Right lobe of liver (tissue), 6 donors: ENCODE data around the gene HNRNPUL2. TPM values are rescaled to one million over a fixed set of nuclear protein-coding genes. Genes with fewer than 3 reads are reported as not detected.

Experiments
- ATAC-seq, 4 donors: fragments of 200-7000 bp; cut with Tn5 transposase; one replicate each; pipeline ENCODE4 v1.9.1; 2020; ENCODE audit warnings: mild to moderate bottlenecking in 4 of 4, moderate library complexity in 4 of 4
- DNase-seq, 3 donors: peaks; one replicate each; pipeline ENCODE4 v3.0.0-alpha.2; 2020
- H3K27ac ChIP-seq, 3 donors: fragments of 200-600 bp; one replicate each; pipeline ENCODE4 v1.8.0; 2022
- H3K27me3 ChIP-seq, 2 donors: fragments of 200-600 bp; one replicate each; pipeline ENCODE4 v1.8.0; 2022
- H3K36me3 ChIP-seq, 4 donors: fragments of 200-600 bp; sonication (generic) in 1 of 4; one replicate each; pipeline versions ENCODE4 v1.5.1 to v1.8.0; 2017 to 2022; ENCODE audit warnings: control low read depth in 1 of 4
- H3K4me1 ChIP-seq, 4 donors: fragments of 200-600 bp; sonication (generic) in 1 of 4; one replicate each; pipeline versions ENCODE4 v1.5.1 to v1.8.0; 2017 to 2022; ENCODE audit warnings: control low read depth in 1 of 4
- H3K4me3 ChIP-seq, 3 donors: fragments of 200-600 bp; one replicate each; pipeline ENCODE4 v1.8.0; 2022
- H3K9me3 ChIP-seq, 4 donors: fragments of 200-600 bp; sonication (generic) in 1 of 4; one replicate each; pipeline versions ENCODE4 v1.5.1 to v1.8.0; 2017 to 2022; ENCODE audit warnings: control low read depth in 1 of 4
- CTCF ChIP-seq, 4 donors: fragments of 200-600 bp in 3 of 4; fragments of 450-650 bp in 1 of 4; IDR thresholded peaks; one replicate each; pipeline versions ENCODE4 v1.5.1 to v1.8.0; 2016 to 2022; ENCODE audit warnings: antibody characterized with exemption in 4 of 4, mild to moderate bottlenecking in 2 of 4
- POLR2A ChIP-seq: fragments of 450-650 bp; IDR thresholded peaks from one replicate; pipeline ENCODE4 v1.6.1; 2017; ENCODE audit warnings: antibody characterized with exemption, mild to moderate bottlenecking
- WGBS: methylation state at CpG from one replicate; pipeline ENCODE4 v1.1.6; 2018; ENCODE audit warnings: low coverage, low lambda C conversion rate; ENCODE audit not compliant: insufficient coverage; ENCODE audit errors: missing lambda C conversion rate; 5-methylcytosine and 5-hydroxymethylcytosine counted together
- intact Hi-C, 2 donors: fragments of 100-400 bp; cut with DNase I; formaldehyde crosslinking; loops; one replicate each; pipeline versions ENCODE4 v1.11.2 to v1.14.1; 2022
- total RNA-seq, 6 experiments: library from RNA; depleted of rRNA in 2 of 6; stranded (reverse); fragments of >200 nt in 2 of 6; fragmentation: NEBNext Ultra II Directional in 3 of 6; extraction: Animal tissue kit (Norgen Biotek cat#: 25700) in 3 of 6; gene quantifications; one replicate each; pipeline versions ENCODE4 v1.1.0 to v1.2.4, GENCODE V29; 2016 to 2023
- donor health status: DM: no; HTN: yes; CAD: no.
- donor health status: DM: no; HTN: no; CAD: no.
- donor health status: DM: no; HTN: no; CAD: no.
- donor health status: DM: no; HTN: yes; CAD: no.
- donor health status: DM: no; HTN: yes; CAD: no.

HNRNPUL2 gene
- total RNA-seq, 6 experiments from 2014 or later = 7.9 to 17.1 (median 13.3) TPM

- Histone ChIP-seq H3K27me3 (no peaks in the 10 kb centered on the region), H3K36me3 (peaks cover 0 to 54% (median 21%) of the 10 kb centered on the region in 4 donors), H3K4me1 (peaks cover 0 to 53% (median 23%) of the 10 kb centered on the region in 4 donors), H3K27ac (peak overlapping the region; percentile 56 to 72 (median 67)), H3K4me3 (peak overlapping the region in 2 of 3 donors; percentile 5 to 24), H3K9me3 (no peaks in the 10 kb centered on the region)
- DNase-seq (no peak), ATAC-seq (no peak)
- intact Hi-C loops = no loop called here
- no peak for TF ChIP-seq POLR2A
- no peak for TF ChIP-seq CTCF (IDR thresholded peaks at IDR 0.05)
- 46% methylated on average over 6 of the region's 6 CpGs for WGBS
Observed at GRCh38 chr11:62712276-62712812, 14.9 kb downstream of the HNRNPUL2 start.

- TF ChIP-seq CTCF (IDR thresholded peaks at IDR 0.05) = no peak
- Histone ChIP-seq H3K27me3 (no peaks in the 10 kb centered on the region), H3K36me3 (peaks cover 0 to 31% (median 5%) of the 10 kb centered on the region in 4 donors), H3K4me3 (peak overlapping the region; percentile 52 to 63 (median 58)), H3K27ac (peak overlapping the region; percentile 96), H3K9me3 (no peaks in the 10 kb centered on the region), H3K4me1 (peaks cover 0 to 65% (median 30%) of the 10 kb centered on the region in 4 donors)
- peak; percentile 0 to 8 (median 4) for ATAC-seq
- 27% methylated on average over 3 of the region's 7 CpGs for WGBS
- intact Hi-C loops = no loop called here
- DNase-seq = peak in 2 of 3 donors; percentile 31 to 56
Observed at GRCh38 chr11:62710001-62710345, 17.3 kb downstream of the HNRNPUL2 start.

- no peak for TF ChIP-seq CTCF (IDR thresholded peaks at IDR 0.05)
- peak; percentile 68 for TF ChIP-seq POLR2A
- Histone ChIP-seq H3K9me3 (no peaks in the 10 kb centered on the region), H3K36me3 (peaks cover 0 to 25% (median 3%) of the 10 kb centered on the region in 4 donors), H3K27me3 (no peaks in the 10 kb centered on the region), H3K4me3 (peak overlapping the region; percentile 52 to 63 (median 58)), H3K4me1 (peaks cover 0 to 61% (median 28%) of the 10 kb centered on the region in 4 donors), H3K27ac (peak overlapping the region; percentile 96)
- DNase-seq (peak; percentile 93 to 97 (median 96)), ATAC-seq (peak; percentile 71 to 83 (median 80))
- WGBS = 8% methylated on average over 38 of the region's 47 CpGs
- intact Hi-C loops = no loop called here
Observed at GRCh38 chr11:62709247-62710000, 17.8 kb downstream of the HNRNPUL2 start.

GRCh38 chr11:62708793-62709192 is 18.5 kb downstream of the HNRNPUL2 start:
- Histone ChIP-seq H3K4me1 (peaks cover 0 to 54% (median 25%) of the 10 kb centered on the region in 4 donors), H3K4me3 (peak overlapping the region; percentile 52 to 63 (median 58)), H3K27ac (peak overlapping the region; percentile 96), H3K36me3 (peaks cover 0 to 22% (median 3%) of the 10 kb centered on the region in 4 donors), H3K9me3 (no peaks in the 10 kb centered on the region), H3K27me3 (no peaks in the 10 kb centered on the region)
- ATAC-seq (no peak), DNase-seq (no peak)
- WGBS = 0% methylated on average over 7 of the region's 7 CpGs
- intact Hi-C loops = no loop called here
- no peak for TF ChIP-seq POLR2A
- no peak for TF ChIP-seq CTCF (IDR thresholded peaks at IDR 0.05)
